Urothelium cell line (cell line): ENCODE measurements around the gene COCH.

Source experiments
- DNase-seq: peaks from one replicate; pipeline ENCODE4 v3.0.0; 2011; ENCODE audit warnings: low spot score, mixed read lengths
- FAIRE-seq: peaks from 2 replicates; lab custom pipeline; 2011; peaks lifted over from hg19 to GRCh38; lab: Jason Lieb, UNC

The COCH gene

DNA sequence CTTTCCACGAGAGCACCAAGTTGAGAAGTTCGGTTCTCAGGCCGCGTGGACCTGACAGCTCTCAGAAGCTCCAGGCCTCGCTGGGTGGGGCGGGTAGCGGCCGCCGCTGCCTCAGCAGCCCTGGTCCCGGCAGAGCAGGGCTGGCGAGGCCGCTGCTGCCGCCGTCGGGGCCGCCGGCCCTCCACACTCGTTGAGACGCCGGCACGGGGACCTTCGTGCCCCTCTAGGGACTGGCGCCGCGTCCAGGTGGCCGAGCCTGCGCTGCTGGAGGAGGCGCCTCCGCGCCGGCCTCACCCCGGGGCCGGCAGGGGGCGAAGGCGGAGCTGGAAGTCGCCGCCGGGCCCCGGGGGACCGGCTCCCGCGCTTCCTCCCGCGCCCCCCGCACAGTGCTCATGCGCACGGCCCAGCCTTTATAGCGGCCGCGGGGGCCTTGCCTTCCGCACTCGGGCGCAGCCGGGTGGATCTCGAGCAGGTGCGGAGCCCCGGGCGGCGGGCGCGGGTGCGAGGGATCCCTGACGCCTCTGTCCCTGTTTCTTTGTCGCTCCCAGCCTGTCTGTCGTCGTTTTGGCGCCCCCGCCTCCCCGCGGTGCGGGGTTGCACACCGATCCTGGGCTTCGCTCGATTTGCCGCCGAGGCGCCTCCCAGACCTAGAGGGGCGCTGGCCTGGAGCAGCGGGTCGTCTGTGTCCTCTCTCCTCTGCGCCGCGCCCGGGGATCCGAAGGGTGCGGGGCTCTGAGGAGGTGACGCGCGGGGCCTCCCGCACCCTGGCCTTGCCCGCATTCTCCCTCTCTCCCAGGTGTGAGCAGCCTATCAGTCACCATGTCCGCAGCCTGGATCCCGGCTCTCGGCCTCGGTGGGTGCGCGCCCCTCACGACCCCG lies at the start of gene COCH:
Gene COCH (plus strand): TSS at position 440 of the 879 bp plus-strand sequence. CDS start 380 bp downstream, at position 820.
- FAIRE-seq (no peak), DNase-seq (no peak)

DNA sequence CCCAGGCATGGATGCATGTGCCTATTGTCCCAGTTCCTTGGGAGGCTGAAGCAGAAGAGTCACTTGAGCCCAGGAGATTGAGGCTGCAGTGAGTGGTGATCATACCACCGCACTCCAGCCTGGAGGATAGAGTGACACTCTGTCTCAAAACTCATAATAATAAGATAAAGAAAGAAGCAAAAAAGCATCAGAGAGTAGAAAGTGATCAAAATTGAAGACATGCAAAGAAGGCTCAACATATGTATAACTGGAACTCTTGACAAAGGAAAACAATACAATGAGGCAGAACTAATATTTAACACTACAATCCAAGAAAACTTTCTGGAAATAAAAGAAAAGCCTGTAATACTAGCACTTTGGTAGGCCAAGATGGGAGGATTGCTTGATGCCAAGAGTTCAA lies 48.3 kb upstream of the COCH start:
- no peak for DNase-seq

DNA sequence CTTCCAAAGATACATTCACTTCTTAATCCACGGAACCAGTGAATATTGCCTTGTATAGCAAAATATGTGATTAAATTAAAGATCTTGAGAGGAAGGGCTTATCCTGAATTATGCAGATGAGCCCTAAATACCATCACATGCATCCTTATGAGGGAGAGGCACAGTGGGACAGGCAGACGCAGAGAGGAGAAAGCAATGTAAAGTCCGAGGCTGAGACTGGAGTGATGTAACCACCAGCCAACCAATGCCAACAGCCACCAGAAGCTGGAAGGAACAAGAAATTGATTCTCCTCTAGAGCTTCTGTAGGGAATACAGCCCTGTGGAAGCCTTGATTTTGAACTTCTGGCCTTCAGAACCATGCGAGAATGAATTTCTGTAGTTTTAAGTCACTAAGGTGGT lies 44.5 kb upstream of the COCH start:
- FAIRE-seq (no peak), DNase-seq (no peak)

More for the DNA sequence above, 48.3 kb upstream of the COCH start:
- no peak for FAIRE-seq

DNA sequence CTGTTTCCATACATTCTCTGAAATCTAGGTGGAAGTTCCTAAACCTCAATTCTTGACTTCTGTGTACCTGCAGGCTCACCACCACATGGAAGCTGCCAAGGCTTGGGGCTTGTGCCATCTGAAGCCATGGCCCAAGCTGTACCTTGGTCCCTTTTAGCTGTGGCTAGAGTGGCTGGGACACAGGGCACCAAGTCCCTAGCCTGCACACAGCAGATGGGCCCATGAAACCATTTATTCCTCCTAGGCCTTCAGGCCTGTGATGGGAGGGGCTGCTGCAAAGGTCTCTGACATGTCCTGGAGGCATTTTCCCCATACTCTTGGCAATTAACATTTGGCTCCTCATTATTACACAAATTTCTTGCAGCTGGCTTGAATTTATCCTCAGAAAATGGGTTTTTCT lies 40.0 kb upstream of the COCH start:
- DNase-seq: no peak
- FAIRE-seq: no peak

GRCh38 chr14:30838351-30838750 lies 36.0 kb upstream of the COCH start:
- FAIRE-seq: no peak
- DNase-seq: no peak

GRCh38 chr14:30840086-30840779 lies 34.1 kb upstream of the COCH start:
- no peak for FAIRE-seq
- no peak for DNase-seq

DNA sequence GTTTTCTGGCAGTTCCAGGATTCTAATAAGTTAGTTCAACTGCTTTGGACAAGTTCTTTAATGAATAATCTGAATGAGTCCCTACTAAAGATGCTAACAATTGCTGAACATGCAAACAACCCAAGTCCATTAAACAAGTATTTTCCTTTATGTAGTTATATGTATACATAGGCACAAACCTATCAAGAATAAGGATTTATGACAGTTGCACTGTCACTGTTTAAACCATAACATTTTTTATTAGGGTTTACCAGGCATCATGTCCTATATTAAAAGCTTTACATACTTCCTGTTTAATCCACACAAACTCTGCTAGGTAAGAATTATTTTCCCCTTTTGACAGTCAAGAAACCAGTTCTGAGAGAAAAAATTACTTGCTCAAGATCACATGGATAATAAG lies 31.9 kb upstream of the COCH start:
- no peak for DNase-seq
- no peak for FAIRE-seq

DNA sequence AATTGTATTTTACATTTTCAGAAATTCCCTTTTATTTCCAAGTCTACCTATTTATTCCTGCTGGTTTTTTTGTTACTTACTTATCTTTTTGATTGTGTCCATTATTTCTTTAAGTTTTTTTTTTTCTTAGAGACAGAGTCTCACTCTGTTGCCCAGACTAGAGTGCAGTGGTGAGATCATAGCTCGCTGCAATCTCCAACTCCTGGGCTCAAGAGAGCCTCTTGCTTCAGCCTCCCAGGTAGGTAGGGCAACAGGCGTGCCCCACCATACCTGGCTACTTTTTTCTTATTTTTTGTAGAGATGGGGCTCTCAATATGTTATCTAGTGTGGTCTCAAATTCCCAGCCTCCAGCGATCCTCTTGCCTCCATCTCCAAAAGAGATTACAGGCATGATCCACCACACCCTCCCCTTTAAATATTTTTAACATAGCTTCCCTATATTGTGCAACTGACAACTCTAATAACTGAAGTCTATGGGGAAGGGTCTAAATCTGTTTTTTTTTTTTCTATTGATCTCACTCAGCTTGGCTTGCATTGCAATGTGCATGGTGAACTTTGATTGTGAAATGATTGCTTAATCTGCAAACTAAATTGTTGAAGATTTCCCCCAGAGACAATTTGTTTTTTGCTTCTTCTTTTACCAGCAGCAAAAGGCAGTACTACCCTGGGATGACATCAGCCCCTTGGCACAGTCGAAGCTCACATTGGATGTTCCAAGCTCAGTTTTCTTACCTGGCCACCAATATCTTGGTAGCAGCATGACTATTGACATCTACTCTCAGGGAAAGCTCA lies 25.7 kb upstream of the COCH start:
- FAIRE-seq: no peak
- DNase-seq: no peak

- FAIRE-seq: no peak
These were observed 25.0 kb upstream of the COCH start for GRCh38 chr14:30849354-30849753.

DNA sequence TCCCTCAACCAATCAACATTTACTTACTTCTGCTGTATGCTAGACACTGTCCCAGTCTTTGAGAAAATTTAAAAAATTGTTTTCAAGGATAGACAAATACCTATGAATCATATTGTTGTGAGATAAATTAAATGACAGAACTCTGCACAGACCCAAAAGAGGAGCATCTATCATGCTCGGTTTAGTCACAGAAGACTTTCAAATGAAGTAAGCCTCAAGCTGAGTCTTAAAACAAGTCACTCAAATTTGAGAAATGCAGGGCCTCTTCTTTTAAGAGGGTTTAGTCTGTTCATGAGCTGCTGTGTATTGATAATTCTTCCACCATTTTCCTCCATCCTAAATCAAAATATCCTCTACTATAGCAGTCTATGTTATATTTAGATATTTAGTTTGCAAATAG lies 24.4 kb upstream of the COCH start:
- FAIRE-seq (no peak), DNase-seq (no peak)

More at GRCh38 chr14:30849354-30849753, 25.0 kb upstream of the COCH start:
- no peak for DNase-seq

DNA sequence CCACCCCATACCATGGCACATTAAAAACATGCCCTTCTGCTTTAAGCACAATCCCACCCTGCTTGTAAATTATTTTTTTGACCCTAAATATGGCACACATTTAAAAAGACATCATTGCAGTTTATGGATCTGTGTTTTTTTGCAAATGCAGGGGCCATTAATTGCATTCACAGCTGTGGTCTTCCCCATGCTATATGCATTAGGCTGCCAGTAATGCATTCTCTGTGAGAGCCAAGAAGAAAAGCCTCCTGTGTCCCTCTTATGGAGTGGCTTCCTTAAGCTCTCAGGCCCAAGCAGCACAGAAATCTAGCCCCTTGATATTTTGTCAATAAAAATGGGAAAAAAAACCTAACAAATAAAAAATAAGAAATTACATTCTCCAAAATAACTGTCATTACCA lies 20.4 kb upstream of the COCH start:
- DNase-seq: no peak
- no peak for FAIRE-seq

GRCh38 chr14:30854492-30854891 lies 19.9 kb upstream of the COCH start:
- FAIRE-seq (no peak), DNase-seq (no peak)

GRCh38 chr14:30855345-30856037 lies 18.9 kb upstream of the COCH start:
- no peak for DNase-seq
- FAIRE-seq: no peak

GRCh38 chr14:30861200-30861599 lies 13.2 kb upstream of the COCH start:
- FAIRE-seq (no peak), DNase-seq (no peak)

DNA sequence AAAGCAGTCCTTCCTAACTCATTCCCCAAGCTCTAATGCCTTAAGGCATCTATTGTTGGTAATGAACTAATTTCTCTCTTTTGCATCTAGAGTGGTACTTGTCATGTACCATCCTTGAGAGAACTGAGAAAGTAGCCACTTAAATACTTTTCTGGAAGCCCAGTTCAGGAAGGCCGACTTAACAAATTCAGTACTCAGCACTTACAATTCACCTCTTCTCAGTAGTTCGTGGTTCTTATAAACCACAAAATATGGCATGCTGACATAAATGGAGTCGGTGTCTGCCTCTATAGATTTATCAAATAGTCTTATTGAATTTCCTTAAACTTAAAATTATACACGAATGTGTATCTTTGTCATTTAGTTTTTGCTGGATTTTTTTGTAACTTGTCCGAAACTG lies 9.4 kb upstream of the COCH start:
- DNase-seq: no peak
- no peak for FAIRE-seq

DNA sequence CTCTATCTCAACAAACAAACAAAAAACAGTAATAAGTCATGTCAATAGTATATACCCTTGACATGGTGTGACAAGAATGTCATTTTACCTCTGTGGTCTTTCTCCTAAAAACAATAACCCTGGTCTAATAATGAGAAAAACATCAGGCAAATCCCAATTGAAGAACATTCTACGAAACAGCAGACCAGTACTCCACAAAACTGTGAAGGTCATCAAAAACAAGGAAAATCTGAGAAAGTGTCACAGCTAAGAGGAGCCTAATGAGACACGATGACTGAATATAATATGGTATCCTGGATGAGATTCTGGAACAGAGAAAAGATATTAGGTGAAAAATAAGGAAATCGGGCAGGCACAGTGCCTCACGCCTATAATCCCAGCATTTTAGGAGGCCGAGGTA lies 5.6 kb upstream of the COCH start:
- DNase-seq (no peak), FAIRE-seq (no peak)

- no peak for DNase-seq
- FAIRE-seq: no peak
These were observed 4.7 kb upstream of the COCH start for GRCh38 chr14:30869551-30870155.

GRCh38 chr14:30872602-30873001 lies 1.8 kb upstream of the COCH start:
- FAIRE-seq: no peak
- no peak for DNase-seq

DNA sequence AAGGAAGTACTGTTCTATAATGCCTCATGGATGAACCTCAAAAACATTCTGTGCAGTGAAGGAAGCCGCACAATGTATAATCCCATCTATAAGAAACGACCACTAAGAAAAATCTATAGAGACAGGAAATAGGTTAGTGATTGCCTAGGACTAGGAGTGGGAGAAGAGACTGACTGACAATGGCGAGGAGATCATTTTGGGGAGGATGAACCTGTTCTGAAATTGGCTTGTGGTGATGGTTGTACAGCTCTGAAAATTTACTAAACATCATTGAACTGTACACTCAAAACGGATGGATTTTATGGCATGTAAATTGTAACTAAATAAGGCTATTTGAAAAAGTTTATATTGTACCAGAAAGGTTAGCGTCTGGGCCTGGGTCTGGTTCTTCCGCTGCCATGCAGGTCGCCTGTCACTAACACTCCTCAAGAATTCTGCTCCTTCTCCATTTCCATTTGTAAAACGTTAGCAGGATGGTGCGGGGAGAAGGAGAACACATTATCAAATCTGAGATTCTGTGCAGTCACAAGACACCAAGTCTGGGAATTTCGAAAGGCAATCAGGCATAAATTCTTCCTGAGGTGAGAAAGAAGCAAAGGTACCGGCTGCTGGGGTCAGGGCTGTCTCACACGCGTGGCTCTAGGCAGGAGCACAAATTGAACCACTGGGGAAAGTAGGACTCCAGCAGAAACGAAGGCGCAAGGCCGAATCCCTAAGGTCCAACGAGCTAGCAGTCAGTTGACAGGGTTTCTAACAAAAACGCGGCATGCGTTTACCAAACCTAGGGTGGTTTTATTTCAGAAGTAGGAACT lies 845 bp upstream of the COCH start:
- FAIRE-seq (no peak), DNase-seq (no peak)
